Measurements from ENCODE around the gene ACVR1.

The ACVR1 gene

DNA sequence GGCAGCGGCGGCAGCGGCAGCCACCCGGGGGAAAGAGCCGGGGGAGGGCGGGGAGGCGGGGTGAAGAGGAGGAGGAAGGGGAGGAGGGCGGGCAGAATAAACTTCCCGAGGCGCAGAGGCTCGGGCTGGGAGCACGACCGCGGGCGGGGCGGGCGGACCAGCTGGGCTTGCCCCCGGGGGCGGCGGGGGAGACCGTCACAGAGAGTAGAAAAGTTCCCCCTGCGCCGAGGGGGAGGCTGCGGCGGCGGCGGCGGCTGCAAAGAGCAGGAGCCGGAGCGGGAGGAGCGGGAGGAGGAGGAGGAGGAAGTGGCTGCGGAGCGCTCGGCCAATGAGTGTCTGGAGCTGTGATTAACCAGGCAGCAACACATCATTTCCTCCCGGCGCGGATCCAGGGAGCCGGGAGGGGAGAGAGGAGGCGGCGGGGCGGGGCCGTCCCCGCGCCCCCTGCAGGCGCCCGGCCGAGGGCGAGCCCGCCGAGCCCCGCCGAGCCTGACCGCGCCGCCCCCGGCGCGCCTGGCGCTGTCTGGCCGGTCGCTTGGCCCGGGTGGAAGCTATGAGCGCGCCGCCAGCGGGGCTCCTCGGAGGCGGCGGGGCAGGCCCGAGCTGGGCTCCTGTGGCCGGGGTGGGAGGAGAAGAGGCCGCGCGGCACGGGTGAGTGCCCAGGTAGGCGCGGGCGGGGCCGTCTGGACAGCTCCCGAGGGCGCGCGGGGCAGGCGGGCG, at the start of gene ACVR1:
Gene ACVR1, minus strand, starts transcription at position 265 of the 720 bp plus-strand sequence. CDS start 76,837 bp downstream, outside the sequence.
- peak; percentile 74 for DNase-seq (ENCODE audit: low read depth)

GRCh38 chr2:157925071-157925470, 48.9 kb upstream of the ACVR1 start:
- DNase-seq (ENCODE audit: low read depth) = no peak

DNA sequence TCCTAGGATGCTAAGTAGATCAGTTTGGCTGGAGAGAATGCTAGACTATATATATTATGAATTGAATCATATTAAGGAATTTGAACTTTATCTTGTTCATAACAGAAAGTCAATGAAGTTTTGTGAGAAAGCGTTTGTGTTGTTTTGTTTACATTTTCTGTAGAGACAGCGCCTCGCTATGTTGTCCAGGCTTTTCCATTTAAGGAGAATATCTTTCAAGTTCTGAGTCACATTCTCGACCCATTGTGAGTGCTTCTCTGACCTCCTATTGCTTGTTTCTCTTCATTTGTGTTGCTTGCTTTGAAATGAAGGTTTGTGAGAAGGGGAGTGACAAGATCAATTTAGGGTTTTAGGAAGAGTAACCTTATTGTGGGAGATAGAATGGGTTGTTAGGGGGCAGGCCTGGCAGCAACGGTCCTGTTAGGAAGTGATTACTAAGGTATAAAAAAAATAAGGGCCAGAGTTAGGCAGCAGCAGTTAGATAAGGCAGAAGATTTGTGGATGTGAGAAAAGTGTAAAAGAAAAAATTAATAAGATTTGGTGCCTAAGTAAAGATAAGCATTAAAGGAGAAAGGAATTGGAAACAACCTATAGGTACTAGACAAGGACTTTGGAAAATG, 47.6 kb upstream of the ACVR1 start:
- DNase-seq (ENCODE audit: low read depth) = no peak

GRCh38 chr2:157922815-157923214, 46.7 kb upstream of the ACVR1 start:
- no peak for DNase-seq (ENCODE audit: low read depth)

DNA sequence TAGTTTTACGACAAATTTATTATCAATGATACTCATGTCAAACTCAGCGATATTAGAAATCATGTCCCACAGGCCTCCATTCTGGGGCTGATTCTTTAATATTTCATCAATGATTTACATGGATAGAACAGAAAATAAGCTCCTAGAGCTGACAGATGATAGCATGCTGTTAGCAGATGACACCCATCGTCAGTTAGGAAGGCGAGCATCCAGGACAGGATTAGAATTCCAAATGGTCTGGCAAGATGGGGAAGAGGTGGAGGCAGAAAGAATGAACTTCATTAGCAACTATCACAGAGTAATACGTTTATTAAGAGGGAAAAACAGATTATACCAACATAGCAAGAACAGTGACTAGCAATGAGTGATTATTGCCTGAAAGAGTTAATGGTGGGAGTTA, 46.2 kb upstream of the ACVR1 start:
- no peak for DNase-seq (ENCODE audit: low read depth)

GRCh38 chr2:157920736-157921135, 44.6 kb upstream of the ACVR1 start:
- DNase-seq (ENCODE audit: low read depth) = no peak

GRCh38 chr2:157919181-157919580, 43.1 kb upstream of the ACVR1 start:
- DNase-seq (ENCODE audit: low read depth) = no peak

DNA sequence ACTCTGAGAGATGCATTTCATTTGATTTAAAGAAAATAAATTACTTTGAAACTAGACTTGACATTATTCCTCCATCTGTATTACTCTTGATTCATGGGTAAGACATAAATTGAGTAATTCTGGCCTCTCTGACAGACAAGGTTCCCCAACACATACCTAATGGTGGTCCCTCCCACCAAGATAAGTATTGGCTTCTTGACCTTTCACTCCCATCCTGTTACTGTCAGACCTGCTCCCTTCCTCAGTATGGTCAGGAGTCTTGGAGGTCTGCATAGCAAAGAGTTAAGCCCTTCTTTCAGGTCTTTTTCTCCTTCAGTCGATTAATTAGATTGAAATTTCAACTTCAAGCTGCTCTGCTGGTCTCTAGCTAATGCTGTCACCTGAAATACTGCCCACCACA, 42.2 kb upstream of the ACVR1 start:
- no peak for DNase-seq (ENCODE audit: low read depth)

DNA sequence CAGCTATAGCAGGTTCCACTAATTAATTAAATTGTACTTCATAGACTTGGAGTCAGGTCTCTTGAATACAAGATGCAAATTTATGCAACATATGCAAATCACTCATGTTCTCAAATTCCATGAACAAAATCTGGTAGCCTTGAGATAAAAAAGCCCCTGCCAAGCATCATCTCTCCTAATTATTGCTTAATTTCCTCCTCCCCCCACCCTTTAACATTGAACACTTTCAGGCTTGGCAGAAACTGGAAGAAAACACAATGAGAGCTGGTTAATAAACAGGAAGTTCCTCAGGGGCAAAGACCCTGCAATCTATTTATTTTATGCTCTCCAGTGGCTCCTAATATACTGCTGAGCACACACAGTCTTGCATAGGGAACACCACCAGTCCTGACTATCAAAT, 35.6 kb upstream of the ACVR1 start:
- no peak for DNase-seq (ENCODE audit: low read depth)

DNA sequence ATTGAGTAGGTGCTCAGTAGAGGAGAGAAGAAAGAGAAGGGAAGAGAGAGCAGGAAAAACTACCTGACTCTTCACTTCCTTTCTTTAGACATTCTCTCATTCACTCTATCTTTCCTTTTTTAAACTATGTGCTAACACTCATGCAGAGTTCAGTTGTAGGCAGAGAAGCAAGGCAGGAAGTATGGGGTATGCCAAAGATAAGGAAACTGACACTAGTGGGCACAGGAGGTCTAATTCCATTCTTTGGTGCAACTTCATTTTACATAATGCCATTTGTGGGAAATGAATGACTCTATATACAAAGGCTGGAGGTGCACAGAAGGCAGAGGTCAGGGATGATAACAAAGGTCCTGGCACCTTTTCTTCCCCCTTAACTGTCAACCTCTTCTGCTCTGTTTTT, 35.1 kb upstream of the ACVR1 start:
- DNase-seq (ENCODE audit: low read depth) = no peak

DNA sequence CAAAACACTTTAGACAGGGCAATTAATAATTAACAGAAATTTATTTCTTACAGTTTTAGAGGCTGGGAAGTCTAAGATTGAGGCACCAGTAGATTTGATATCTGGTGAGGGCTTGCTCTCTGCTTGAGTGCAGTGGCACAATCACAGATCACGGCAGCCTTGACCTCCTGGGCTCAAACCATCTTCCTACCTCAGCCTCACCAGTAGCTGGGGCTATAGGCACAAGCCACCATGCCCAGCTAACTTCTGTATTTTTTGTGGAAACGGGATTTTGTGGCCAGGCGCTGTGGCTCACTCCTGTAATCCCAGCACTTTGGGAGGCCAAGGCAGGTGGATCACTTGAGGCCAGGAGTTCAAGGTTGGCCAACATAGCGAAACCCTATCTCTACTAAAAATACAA, 29.0 kb upstream of the ACVR1 start:
- DNase-seq (ENCODE audit: low read depth) = no peak

DNA sequence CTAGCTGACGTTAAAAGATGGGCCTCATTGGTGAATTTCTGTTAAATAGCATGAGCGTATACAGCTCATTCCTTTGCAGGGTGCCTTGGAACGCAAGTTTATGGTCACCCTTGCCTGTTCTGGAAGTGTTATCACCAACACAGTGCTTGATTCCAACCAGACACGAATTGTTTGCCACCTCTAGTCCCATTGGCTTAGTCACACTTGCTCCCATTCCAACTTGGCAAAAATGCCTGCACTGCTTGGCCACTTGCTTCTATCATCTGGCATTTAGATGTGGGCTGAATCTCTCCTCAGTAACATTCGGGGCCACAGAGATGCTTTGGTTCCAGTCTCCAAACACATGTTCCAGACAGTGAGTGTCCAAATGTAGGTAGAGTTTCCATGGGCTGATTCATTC, 27.5 kb upstream of the ACVR1 start:
- no peak for DNase-seq (ENCODE audit: low read depth)

DNA sequence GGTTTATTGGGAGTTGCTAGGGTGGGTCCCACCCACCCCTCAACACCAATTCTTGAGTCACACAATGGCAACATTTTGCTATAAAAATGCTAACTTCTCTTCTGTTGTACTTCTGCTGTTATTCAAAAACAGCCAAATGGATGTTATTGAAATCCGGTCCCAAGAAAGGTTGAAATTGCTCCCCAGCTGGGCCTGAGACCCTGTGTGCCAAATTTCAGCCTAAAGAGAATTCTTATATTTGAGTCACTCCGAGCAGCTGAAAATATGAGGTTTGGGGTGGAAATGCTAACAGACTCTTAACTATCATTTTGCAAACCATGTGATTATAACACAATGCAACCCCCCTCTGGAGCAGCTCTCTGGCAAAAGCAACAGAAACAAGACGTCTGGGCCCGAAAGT, 27.0 kb upstream of the ACVR1 start:
- DNase-seq (ENCODE audit: low read depth) = no peak

DNA sequence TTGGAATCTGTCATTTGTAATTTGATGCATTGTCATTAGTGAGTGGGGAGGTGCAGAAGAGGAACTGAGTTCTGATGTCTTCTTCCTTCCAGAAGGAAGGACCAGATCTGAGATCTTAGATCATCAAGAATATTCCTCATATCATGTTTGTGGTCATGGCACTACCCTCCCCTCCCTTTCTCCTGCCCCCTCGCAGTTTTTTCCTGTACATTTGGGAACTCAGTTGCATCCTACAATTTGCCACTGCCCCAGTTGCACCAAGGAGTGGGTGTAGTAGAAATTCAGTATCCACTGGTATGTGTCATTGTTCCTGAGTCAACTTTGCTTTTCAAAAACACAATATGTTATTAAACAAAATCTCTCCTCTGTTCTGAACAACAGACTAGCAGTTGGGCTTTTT, 26.6 kb upstream of the ACVR1 start:
- no peak for DNase-seq (ENCODE audit: low read depth)

GRCh38 chr2:157901325-157901724, 25.2 kb upstream of the ACVR1 start:
- DNase-seq (ENCODE audit: low read depth) = no peak

- DNase-seq (ENCODE audit: low read depth) = no peak
These were observed 24.6 kb upstream of the ACVR1 start for GRCh38 chr2:157900684-157901083.

DNA sequence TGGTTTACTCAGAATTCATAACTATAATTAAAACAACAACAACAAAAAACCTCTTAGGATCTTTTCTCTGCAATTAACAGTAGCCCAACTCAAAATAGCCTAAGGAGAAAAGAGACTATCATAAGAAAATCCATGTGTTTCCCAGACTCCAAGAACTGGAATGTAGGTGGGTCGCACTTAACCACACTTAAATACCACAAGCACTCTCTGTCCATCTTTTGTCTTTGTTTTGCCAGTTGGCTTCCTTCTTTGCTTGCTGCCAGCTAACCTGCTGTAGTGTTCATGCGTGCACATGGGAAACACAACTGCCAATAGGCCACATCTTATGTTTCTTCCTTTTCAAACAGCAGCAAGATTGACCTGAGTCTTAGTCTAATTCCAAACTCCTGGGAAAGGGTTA, 24.1 kb upstream of the ACVR1 start:
- DNase-seq (ENCODE audit: low read depth) = no peak

GRCh38 chr2:157899125-157899839, 23.2 kb upstream of the ACVR1 start:
- no peak for DNase-seq (ENCODE audit: low read depth)

DNA sequence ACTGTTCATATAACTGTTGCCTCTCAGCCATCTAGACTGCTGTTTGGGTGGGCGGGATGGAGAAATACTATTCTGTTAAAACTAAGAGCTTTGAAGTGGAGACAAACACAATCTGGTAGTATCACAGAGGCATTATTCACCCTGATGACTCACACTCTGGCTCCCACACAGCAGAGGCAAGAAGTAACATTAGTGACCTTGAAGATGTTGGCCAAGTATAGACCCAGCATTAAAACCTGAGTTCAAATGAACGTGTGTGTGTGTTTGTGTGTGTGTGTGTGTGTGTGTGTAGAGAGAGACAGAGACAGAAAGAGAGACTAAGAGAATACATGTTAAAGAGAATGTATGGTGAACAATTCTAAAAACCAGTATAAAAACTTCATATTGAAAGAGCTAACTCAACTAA, 22.5 kb upstream of the ACVR1 start:
- DNase-seq (ENCODE audit: low read depth) = peak; percentile 47

DNA sequence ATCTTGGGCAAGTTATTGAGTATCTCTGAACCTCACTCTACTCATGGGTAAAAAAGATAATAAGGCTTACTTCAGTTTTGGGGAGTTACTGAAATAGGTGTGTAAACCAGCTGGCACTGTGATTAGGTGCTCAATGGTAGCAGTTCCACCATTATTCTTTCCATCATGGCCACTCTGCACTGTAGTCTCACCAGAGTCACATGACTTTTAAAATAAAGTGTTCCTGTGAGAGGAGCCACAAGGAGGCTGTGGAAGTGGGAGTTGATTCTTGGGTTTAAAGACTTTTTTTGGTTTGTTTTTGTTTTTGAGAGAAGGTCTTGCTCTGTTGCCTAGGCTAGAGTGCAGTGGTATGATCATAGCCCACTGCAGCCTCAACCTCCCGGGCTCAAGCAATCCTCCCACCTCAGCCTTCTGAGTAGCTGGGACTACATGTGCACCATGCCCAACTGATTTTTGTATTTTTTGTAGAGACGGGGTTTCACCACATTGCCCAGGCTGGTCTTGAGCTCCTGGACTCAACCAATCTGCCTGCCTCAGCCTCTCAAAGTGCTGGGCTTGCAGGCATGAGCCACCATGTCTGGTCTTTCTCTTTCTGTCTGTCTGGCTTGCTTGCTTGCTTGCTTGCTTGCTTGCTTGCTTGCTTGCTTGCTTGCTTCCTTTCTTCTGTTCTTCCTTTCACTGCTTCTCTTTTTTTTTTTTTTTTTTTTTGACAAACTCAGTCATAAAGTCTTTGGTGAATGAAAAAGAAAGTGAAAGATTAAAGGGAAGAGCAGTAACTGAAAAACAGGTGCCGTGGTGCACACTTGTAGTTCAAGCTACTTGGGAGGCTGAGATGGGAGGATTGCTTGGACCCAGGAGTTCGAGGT, 21.2 kb upstream of the ACVR1 start:
- DNase-seq (ENCODE audit: low read depth) = peak; percentile 9

DNA sequence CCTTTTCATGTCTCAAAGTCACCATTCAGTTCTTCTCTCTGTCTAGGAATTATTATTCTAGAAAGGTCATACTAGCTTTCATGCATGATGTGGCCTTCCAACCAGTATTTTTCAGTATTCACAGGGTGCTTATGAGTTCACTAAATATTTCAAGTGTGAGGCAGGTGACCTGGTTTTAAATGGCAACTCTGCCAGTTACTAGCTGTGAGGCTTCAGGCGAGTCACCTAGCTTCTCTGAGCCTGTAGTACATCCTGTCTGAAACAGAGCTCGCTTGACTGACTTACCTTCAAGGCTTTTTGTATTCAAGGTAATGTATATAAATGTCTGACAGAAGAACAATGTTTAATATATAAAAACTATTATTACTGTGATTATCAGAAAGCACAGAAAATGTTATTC, 19.4 kb upstream of the ACVR1 start:
- DNase-seq (ENCODE audit: low read depth) = no peak

GRCh38 chr2:157894694-157895435, 18.7 kb upstream of the ACVR1 start:
- DNase-seq (ENCODE audit: low read depth) = no peak

All from stimulated activated CD8-positive, alpha-beta memory T cell treated with anti-CD3 and anti-CD28 coated beads, Interleukin-4, amount 100 ng/mL, for 24 hours (primary cell).